RWPE2 (cell line): ENCODE measurements around the gene INO80E.
A peak's percentile ranks its signal among the peaks of the same experiment; 100 is the strongest.

Source experiments
- ATAC-seq: fragments of 200-7000 bp; cut with Tn5 transposase; 3 replicates; pipeline ENCODE4 v1.9.1; 2021; ENCODE audit warnings: low read depth
- DNase-seq: peaks from one replicate; pipeline ENCODE4 v3.0.0-alpha.2; 2020; ENCODE audit warnings: low spot score
- H3K27ac ChIP-seq: fragments of 450-650 bp; 2 replicates; pipeline ENCODE4 v1.5.1; 2017; ENCODE audit warnings: mild to moderate bottlenecking; ENCODE audit not compliant: poor library complexity, severe bottlenecking
- H3K27me3 ChIP-seq: fragments of 250-450 bp; sonication (Bioruptor Pico); 2 replicates; pipeline ENCODE4 v1.5.1; 2021; ENCODE audit warnings: mild to moderate bottlenecking, moderate library complexity; ENCODE audit not compliant: insufficient read depth, poor library complexity, severe bottlenecking
- H3K36me3 ChIP-seq: fragments of 250-450 bp; sonication (Bioruptor Pico); 2 replicates; pipeline ENCODE4 v1.5.1; 2020; ENCODE audit warnings: low read depth, mild to moderate bottlenecking, moderate library complexity
- H3K4me1 ChIP-seq: fragments of 250-450 bp; sonication (Bioruptor Pico); 2 replicates; pipeline ENCODE4 v1.5.1; 2021; ENCODE audit warnings: mild to moderate bottlenecking, moderate library complexity; ENCODE audit not compliant: insufficient read depth, poor library complexity, severe bottlenecking
- H3K4me3 ChIP-seq: fragments of 250-450 bp; sonication (Bioruptor Pico); 2 replicates; pipeline ENCODE4 v1.5.1; 2021; ENCODE audit warnings: mild to moderate bottlenecking, moderate library complexity; ENCODE audit not compliant: severe bottlenecking
- H3K9me3 ChIP-seq: fragments of 250-450 bp; sonication (Bioruptor Pico); 2 replicates; pipeline ENCODE4 v1.5.1; 2021; ENCODE audit warnings: mild to moderate bottlenecking, moderate library complexity; ENCODE audit not compliant: severe bottlenecking
- TF ChIP-seq, protein P1 (sequence below): fragments of 450-650 bp; IDR thresholded peaks from one replicate; pipeline ENCODE4 v1.5.1; 2017; ENCODE audit warnings: mild to moderate bottlenecking, moderate library complexity; ENCODE audit not compliant: poor library complexity, severe bottlenecking

The INO80E gene

DNA sequence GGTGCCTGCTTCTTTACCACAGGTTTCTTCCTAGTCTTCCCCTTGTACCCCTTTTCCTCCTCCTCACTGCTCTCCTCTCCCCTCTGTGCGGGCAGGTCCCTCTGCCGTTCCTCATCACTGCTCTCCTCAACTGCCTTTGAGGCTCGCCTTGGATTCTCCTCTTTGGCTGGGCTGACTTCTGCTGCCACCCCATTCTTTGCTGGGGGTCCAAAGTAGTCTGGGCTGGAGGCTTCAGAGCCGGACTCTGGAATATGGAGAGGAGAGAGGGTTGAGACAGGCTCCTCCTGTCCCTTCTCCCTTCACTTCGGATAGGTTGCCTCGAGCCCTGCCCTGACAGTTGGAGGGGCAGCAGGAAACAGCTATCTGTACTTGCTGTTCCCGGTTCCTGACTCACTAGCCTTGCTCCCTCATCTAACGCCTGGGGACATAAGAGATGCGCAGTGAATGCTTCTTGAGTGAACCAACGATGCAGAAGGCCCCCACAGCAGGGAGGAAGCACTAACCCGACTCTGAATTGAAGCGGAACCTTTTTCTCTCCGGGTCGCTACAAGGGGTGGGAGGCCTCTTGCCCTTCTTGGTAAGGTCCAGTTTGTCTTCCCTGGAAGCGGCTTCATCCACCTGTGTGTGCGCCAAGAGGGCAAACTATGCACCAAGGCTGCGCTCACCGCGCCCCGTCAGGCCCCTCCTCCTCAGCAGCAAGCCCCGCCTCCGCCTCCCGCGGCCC lies 1.3 kb upstream of the INO80E start:
- H3K4me1 ChIP-seq: peaks cover 5% of the 10 kb centered on the region
- peak overlapping the region; percentile 89 for H3K27ac ChIP-seq
- TF ChIP-seq, protein P1, sequence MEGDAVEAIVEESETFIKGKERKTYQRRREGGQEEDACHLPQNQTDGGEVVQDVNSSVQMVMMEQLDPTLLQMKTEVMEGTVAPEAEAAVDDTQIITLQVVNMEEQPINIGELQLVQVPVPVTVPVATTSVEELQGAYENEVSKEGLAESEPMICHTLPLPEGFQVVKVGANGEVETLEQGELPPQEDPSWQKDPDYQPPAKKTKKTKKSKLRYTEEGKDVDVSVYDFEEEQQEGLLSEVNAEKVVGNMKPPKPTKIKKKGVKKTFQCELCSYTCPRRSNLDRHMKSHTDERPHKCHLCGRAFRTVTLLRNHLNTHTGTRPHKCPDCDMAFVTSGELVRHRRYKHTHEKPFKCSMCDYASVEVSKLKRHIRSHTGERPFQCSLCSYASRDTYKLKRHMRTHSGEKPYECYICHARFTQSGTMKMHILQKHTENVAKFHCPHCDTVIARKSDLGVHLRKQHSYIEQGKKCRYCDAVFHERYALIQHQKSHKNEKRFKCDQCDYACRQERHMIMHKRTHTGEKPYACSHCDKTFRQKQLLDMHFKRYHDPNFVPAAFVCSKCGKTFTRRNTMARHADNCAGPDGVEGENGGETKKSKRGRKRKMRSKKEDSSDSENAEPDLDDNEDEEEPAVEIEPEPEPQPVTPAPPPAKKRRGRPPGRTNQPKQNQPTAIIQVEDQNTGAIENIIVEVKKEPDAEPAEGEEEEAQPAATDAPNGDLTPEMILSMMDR: no peak
- ATAC-seq: peak; percentile 68
- H3K27me3 ChIP-seq: no peaks in the 10 kb centered on the region
- DNase-seq: peak; percentile 75
- H3K9me3 ChIP-seq: no peaks in the 10 kb centered on the region
- peaks cover 24% of the 10 kb centered on the region for H3K36me3 ChIP-seq
- H3K4me3 ChIP-seq: peak overlapping the region; percentile 77

DNA sequence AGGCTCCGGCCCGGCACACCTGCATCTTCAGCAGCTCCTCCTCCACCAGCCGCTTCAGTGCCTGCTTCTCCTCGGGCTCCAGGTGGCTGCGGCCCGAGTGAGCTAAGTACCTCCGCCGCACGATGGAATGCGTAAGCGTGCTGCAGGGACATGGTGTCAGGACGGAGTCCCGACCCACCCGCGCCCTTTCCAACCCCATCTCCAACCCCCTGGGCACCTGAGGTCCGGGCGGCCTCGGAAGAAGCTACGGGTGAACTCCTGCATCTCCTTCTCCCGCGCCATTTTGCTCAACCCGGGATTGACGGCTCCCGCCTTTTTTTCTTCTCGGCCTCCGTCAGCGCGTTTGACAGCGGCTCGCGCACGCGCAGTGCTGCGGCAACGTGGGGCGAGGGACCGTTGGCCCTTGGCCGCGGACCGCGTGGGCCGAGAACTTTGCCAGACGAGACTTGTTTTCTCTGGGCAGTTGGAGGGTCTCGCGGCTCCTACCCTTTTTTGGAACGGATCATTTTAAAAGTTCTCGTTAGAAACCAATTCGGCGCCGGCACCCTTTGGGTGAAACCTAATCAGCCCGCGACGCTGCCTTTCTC lies 624 bp upstream of the INO80E start, which contains the start of gene HIRIP3:
Gene HIRIP3, minus strand, starts transcription at position 294 of the 587 bp plus-strand sequence. Its CDS starts 12 bp downstream, at position 282.
- H3K36me3 ChIP-seq: peaks cover 19% of the 10 kb centered on the region
- TF ChIP-seq, protein P1: no peak

DNA sequence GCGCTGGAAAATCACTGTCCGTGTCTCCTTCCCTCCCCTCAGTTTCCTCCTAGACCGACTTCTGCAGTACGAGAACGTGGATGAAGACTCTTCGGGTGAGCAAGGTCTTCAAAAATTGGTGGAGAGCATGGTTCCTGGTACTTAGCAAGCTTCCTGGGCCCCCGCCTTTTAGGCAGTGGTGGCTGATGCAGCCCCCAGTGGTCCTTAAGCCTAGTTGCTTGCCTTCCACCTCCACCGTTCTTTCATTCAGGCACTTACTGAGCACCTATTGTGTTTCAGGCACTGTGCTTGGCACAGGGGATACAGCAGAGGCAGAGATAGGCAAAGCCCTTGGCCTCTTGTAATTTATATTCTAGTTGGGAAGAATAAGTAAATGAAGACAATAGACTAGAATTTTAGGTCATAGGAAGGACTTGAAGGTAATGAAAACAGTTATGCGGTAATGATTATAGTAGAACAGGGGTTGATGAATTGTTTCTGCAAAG lies 767 bp downstream of the INO80E start:
- TF ChIP-seq, protein P1: no peak
- Histone ChIP-seq H3K27ac (peak overlapping the region; percentile 89), H3K27me3 (no peaks in the 10 kb centered on the region), H3K4me1 (peaks cover 5% of the 10 kb centered on the region), H3K36me3 (peaks cover 23% of the 10 kb centered on the region), H3K4me3 (peak overlapping the region; percentile 77), H3K9me3 (no peaks in the 10 kb centered on the region)
- ATAC-seq (no peak), DNase-seq (no peak)

More for the DNA sequence above, 624 bp upstream of the INO80E start, which contains the start of gene HIRIP3:
- DNase-seq (peak; percentile 86), ATAC-seq (peak; percentile 30)
- Histone ChIP-seq H3K4me1 (peaks cover 5% of the 10 kb centered on the region), H3K27ac (peak within 1 kb of the TSS; percentile 89), H3K4me3 (peak within 1 kb of the TSS; percentile 77), H3K27me3 (no peaks in the 10 kb centered on the region), H3K9me3 (no peaks in the 10 kb centered on the region)

DNA sequence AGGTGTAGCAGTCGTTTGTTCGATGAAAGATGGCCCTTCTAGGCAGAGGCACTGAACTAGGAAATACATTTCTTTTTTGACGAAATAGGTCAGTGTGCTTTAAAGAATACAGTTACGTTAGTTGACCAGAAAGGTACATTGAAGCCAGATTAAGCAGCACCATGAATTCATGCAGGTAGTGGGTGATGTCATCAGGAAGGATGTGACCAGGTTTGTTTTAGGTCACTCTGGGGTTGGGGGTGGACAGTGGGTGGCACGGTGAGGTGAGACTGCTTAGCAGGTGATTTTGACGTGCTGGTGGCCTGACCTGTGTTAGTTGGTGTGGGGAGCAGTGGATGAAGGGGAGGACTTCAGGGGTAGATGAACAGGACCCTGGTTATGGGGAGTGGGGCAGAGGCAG lies 3.6 kb downstream of the INO80E start:
- ATAC-seq (no peak), DNase-seq (no peak)
- TF ChIP-seq, protein P1: no peak
- no peak overlapping the region for H3K27ac ChIP-seq
- peaks cover under 1% of the 10 kb centered on the region for H3K4me1 ChIP-seq
- H3K9me3 ChIP-seq: no peaks in the 10 kb centered on the region
- peaks cover 8% of the 10 kb centered on the region for H3K36me3 ChIP-seq
- no peaks in the 10 kb centered on the region for H3K27me3 ChIP-seq
- H3K4me3 ChIP-seq: no peak overlapping the region
